Vagina (tissue), 2 donors: ENCODE measurements around the gene TP73. TPM values are rescaled to one million over a fixed set of nuclear protein-coding genes. Genes with fewer than 3 reads are reported as not detected.

Experiments used
- DNase-seq, 2 donors: peaks; one replicate each; pipeline ENCODE4 v3.0.0-alpha.2; 2017; ENCODE audit errors: extremely low spot score in 2 of 2
- H3K27ac ChIP-seq: fragments of 200-600 bp; sonication (generic); one replicate; pipeline ENCODE4 v1.5.1; 2019
- H3K27me3 ChIP-seq: fragments of 200-600 bp; sonication (generic); one replicate; pipeline ENCODE4 v1.5.1; 2019
- H3K36me3 ChIP-seq, 2 donors: fragments of 200-600 bp; sonication (generic); one replicate each; pipeline ENCODE4 v1.5.1; 2017 to 2019
- H3K4me1 ChIP-seq: fragments of 200-600 bp; sonication (generic); one replicate; pipeline ENCODE4 v1.5.1; 2019
- H3K4me3 ChIP-seq, 2 donors: fragments of 200-600 bp; sonication (generic); 1 replicate in 1 of 2; 2 replicates in 1 of 2; pipeline ENCODE4 v1.5.1; 2016 to 2019
- H3K9me3 ChIP-seq: fragments of 200-600 bp; sonication (generic); one replicate; pipeline ENCODE4 v1.5.1; 2019
- POLR2A ChIP-seq, 2 donors: fragments of 450-650 bp; IDR thresholded peaks; one replicate each; pipeline ENCODE4 v1.6.1; 2017; ENCODE audit warnings: antibody characterized with exemption in 2 of 2, mild to moderate bottlenecking in 2 of 2, moderate library complexity in 2 of 2
- POLR2AphosphoS5 ChIP-seq, 2 donors: sonication (generic); formaldehyde crosslinking; IDR thresholded peaks; one replicate each; pipeline ENCODE4 v1.9.0; 2017; ENCODE audit warnings: antibody characterized with exemption in 2 of 2, mild to moderate bottlenecking in 2 of 2, low read depth in 1 of 2; ENCODE audit not compliant: insufficient read depth in 1 of 2
- intact Hi-C: fragments of 100-400 bp; cut with DNase I; formaldehyde crosslinking; loops from one replicate; pipeline ENCODE4 v1.15.1; 2023
- total RNA-seq: library from RNA; depleted of rRNA; stranded (reverse); fragments of >200 nt; gene quantifications from one replicate; pipeline ENCODE4 v1.2.3, GENCODE V29; 2016
- TF ChIP-seq, protein P1 (sequence below), 3 experiments: fragments of 450-650 bp in 2 of 3; fragments of 200-600 bp in 1 of 3; sonication (generic) in 1 of 3; IDR thresholded peaks; one replicate each; pipeline ENCODE4 v1.5.1; 2017 to 2019; ENCODE audit warnings: antibody characterized with exemption in 3 of 3, mild to moderate bottlenecking in 2 of 3, moderate library complexity in 2 of 3

TP73 gene
- total RNA-seq, 1 donor from 2014 or later, result 8.1 TPM

DNA sequence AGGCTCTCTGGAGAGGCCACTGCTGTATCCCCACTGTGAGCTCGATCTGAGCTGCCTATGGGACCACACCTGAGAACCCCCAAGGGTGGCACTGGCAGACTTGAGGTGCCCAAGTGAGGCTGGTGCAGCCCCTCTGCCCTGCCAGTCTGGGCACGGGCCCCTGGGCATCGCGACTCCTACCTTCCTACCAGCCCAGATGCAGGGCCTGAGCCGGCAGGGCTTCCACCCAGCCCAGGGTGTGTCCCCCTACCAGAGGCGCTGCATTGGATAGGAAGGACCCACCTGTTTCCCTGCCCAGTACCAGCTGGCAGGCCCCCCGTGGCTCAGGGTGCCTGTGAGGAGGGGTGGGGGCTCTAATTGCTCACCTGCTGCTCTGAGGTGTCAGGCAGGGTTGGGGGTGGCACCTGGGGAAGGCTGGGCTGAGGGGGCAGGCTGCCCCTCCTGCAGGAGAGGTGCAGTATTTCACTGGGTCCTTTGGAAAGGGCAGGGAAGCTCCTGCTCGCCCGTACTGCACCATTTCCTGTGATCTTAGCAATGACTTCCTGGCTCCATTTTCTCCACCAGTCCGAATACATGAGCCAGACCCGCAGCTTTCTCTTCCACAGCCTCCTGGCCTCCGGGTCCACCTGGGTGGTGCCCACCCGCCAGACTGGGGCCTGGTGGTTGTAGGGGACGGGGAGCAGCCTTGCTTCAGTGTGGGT lies 11.8 kb downstream of the TP73 start:
- intact Hi-C loops, result no loop called here
- TF ChIP-seq, protein P1, sequence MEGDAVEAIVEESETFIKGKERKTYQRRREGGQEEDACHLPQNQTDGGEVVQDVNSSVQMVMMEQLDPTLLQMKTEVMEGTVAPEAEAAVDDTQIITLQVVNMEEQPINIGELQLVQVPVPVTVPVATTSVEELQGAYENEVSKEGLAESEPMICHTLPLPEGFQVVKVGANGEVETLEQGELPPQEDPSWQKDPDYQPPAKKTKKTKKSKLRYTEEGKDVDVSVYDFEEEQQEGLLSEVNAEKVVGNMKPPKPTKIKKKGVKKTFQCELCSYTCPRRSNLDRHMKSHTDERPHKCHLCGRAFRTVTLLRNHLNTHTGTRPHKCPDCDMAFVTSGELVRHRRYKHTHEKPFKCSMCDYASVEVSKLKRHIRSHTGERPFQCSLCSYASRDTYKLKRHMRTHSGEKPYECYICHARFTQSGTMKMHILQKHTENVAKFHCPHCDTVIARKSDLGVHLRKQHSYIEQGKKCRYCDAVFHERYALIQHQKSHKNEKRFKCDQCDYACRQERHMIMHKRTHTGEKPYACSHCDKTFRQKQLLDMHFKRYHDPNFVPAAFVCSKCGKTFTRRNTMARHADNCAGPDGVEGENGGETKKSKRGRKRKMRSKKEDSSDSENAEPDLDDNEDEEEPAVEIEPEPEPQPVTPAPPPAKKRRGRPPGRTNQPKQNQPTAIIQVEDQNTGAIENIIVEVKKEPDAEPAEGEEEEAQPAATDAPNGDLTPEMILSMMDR (IDR thresholded peaks at IDR 0.05), result no peak
- TF ChIP-seq POLR2AphosphoS5 (IDR thresholded peaks at IDR 0.05; ENCODE audit: insufficient read depth in 1 of 2, low read depth in 1 of 2), result no peak
- no peak for TF ChIP-seq POLR2A (IDR thresholded peaks at IDR 0.05)
- Histone ChIP-seq H3K4me3 (no peak overlapping the region), H3K4me1 (peaks cover 8% of the 10 kb centered on the region), H3K27ac (no peak overlapping the region), H3K9me3 (no peaks in the 10 kb centered on the region), H3K27me3 (no peaks in the 10 kb centered on the region), H3K36me3 (no peaks in the 10 kb centered on the region)
- DNase-seq, result no peak

DNA sequence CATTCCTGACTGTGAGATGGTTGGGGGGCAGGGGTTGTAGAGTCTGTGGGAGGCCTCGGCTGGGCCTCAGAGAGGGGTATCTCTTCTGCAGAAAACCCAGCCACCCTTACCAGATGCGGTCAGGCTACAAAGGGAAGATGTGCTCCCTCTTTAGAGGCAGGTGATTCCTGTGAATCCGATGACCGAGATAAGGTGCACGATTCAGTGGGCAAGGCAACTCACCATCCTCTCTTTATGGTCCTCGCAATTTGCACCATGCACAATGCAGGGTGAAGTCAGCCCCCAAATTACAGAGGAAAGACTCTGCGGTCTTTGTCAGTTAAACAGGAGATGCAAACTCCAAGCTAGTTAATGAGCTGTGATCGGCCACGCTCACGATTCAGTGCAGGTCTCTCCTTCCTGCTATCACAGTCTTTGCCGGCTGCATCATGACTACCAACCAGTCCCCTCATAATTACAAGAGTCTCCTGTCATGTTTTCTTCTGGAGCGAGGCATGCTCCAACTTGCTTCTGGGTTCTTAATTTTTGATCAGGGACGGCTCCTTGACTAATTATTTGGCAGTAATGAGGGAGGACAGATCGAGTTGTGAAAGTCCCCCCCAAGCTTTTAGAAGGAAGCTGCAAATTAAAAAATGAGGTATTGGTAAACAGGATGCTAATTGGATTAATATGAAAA lies 12.5 kb downstream of the TP73 start:
- Histone ChIP-seq H3K36me3 (no peaks in the 10 kb centered on the region), H3K4me1 (peaks cover 10% of the 10 kb centered on the region), H3K27ac (no peak overlapping the region), H3K27me3 (no peaks in the 10 kb centered on the region), H3K9me3 (no peaks in the 10 kb centered on the region), H3K4me3 (no peak overlapping the region)
- no peak for DNase-seq
- TF ChIP-seq POLR2A (IDR thresholded peaks at IDR 0.05) (no peak), POLR2AphosphoS5 (IDR thresholded peaks at IDR 0.05; ENCODE audit: insufficient read depth in 1 of 2, low read depth in 1 of 2) (no peak)
- TF ChIP-seq, protein P1 (IDR thresholded peaks at IDR 0.05), result no peak
- intact Hi-C loops, result no loop called here

DNA sequence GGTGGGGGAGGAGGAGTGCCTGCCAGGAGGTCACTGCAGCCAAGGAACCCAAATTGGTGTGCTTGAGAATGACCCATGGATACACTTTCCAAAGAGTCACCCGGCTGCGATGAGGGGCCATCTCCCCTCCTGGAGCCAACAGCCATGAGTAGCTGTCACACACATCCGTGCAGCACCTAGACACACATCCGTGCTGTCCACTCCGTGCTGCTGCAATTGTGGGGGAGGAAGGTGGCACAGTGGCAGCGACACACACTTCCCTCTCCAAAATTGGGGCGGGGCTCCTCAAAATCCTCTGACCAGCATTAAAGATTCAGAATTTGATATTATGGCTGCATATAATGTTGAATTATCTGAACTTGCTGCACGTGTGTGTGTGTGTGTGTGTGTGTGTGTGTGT lies 15.8 kb downstream of the TP73 start:
- intact Hi-C loops, result no loop called here
- no peaks in the 10 kb centered on the region for H3K9me3 ChIP-seq
- no peak overlapping the region for H3K27ac ChIP-seq
- no peak for DNase-seq
- H3K4me1 ChIP-seq, result peaks cover 10% of the 10 kb centered on the region
- H3K36me3 ChIP-seq, result no peaks in the 10 kb centered on the region
- no peak overlapping the region for H3K4me3 ChIP-seq
- H3K27me3 ChIP-seq, result no peaks in the 10 kb centered on the region
- TF ChIP-seq, protein P1 (IDR thresholded peaks at IDR 0.05), result no peak
- TF ChIP-seq POLR2A (IDR thresholded peaks at IDR 0.05), result no peak
- TF ChIP-seq POLR2AphosphoS5 (IDR thresholded peaks at IDR 0.05; ENCODE audit: insufficient read depth in 1 of 2, low read depth in 1 of 2), result no peak

DNA sequence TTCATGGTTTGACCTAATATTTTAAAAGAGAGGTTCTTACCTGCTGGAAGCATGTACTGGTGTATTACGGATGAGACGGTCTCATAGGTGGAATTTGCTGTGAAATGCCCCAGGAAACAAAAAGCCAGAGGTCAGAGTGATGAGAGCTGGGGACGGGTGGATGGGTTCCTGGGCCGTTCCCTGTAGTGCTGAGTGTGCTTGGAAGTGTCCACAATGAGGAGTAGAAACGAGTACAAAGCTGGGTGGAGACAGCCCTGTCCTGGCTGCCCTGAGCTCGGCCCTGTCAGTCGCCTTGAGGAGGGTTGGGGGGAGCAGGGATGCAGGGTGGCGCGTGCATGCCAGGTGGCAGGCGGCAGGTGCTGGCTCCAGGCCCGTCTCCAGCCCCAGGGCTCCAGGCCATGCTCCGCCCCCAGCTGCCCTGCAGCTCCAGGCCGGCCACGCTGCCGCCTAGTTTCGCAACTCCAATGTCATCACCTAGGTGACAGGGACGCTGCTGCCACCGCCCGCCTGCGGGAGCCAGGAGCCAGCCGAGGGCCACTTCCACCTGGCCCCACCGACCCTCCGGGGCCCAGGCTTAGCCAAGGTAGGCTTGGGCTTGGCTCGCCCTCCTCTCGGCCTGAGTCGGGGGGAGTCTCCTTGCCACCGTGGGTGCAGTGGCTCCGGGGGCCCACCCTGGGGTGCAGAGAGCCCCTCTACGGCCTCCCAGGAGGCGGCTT lies 16.4 kb downstream of the TP73 start:
- H3K27ac ChIP-seq, result no peak overlapping the region
- H3K9me3 ChIP-seq, result no peaks in the 10 kb centered on the region
- H3K27me3 ChIP-seq, result no peaks in the 10 kb centered on the region
- DNase-seq, result no peak
- TF ChIP-seq POLR2AphosphoS5 (IDR thresholded peaks at IDR 0.05; ENCODE audit: insufficient read depth in 1 of 2, low read depth in 1 of 2), result no peak
- TF ChIP-seq POLR2A (IDR thresholded peaks at IDR 0.05), result no peak
- TF ChIP-seq, protein P1 (IDR thresholded peaks at IDR 0.05), result no peak
- no peaks in the 10 kb centered on the region for H3K36me3 ChIP-seq
- H3K4me1 ChIP-seq, result peaks cover 10% of the 10 kb centered on the region
- intact Hi-C loops, result no loop called here
- H3K4me3 ChIP-seq, result no peak overlapping the region
